Globus pallidus (tissue), 1 donor: ENCODE results near the gene RGP1.
A peak's percentile ranks its signal among the peaks of the same experiment; 100 is the strongest.

Experiments used
- DNase-seq: peaks from one replicate; pipeline ENCODE4 v3.0.0-alpha.2; 2015; ENCODE audit warnings: low spot score

Gene RGP1

DNA sequence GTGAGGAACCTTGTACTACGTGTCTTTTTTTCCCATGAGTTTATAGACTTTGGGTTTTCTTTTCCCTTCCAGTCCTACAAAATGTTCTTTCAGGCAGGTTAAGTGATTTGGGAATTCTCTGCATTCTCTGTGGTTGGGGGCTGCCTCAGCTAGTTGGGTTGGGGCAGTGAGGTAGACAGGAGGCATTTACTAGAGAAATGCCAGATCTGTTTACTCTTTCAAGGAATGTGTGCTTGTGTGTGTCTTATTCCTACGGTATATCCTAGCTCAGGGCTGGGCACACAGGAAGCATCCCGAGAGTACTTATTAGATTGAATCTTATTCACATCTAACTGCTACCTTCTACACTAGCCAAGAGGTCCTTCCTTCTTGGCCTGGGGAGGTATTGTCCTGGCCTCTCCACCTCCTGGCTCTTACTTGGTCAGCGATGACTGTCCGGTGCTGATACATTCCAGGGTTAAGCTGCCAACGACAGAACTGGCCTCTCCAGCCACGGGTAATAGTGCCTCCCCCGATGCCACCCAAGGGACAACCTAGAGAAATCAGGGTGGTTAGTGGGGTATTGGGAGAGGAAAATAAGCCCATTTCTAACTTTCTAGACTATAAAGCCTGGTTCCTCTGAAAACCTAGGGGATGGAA, 5.1 kb upstream of the RGP1 start:
- DNase-seq = no peak

GRCh38 chr9:35745569-35745968, 3.5 kb upstream of the RGP1 start:
- no peak for DNase-seq

- DNase-seq = no peak
Observed at GRCh38 chr9:35746583-35746982, 2.5 kb upstream of the RGP1 start.

DNA sequence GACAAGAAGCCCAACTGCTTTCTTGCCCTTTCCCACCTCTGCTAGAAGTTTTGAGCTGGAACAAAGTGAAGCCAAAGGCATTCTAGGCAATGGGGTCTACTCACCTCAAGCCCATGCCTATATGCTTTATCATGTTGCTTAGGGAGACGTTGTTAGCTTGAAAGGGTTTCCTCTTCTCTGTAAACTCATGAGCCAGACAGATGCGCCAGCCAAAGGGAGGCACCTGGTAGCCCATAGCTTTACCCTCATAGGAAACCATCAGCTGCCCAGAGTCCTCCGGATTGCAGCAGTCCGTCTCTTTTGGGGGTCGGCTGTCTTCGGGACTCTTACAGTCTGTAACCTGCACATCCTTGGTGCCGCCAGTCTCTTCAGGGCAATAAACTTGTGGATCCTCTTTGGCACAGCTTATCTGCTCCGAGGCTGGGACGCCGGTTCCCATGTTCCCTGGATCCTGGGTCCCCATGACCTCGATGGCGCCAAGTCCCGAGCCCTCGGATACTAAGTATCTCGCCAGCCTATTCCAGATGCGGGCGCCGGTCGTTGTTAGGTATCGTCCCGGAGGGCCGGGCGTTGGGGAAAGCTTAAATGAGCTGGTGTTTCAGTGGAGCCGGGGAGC, 737 bp upstream of the RGP1 start:
- DNase-seq = no peak

- no peak for DNase-seq
Observed at GRCh38 chr9:35749515-35750255, 598 bp downstream of the RGP1 start.

GRCh38 chr9:35750256-35750531, 1.1 kb downstream of the RGP1 start:
- DNase-seq = no peak

DNA sequence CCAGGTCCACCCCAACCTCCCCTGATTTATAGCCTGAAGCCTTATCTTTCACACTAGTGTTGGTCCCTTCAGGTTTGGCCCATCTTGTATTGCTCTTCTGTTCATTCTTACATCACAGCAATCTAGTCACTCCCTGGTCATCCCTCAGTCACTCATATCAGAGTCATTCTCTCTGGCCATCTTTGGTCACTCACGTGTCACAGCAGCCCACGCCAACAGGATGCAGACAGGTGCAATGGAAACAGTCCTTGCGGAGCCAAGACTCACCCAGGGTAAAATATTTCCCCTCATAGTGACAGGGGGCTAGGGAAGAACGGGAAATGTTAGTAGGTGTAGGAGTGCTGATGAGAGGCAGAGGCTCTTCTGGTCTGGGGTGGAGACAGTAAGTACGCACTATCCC, 4.4 kb downstream of the RGP1 start:
- DNase-seq = no peak

DNA sequence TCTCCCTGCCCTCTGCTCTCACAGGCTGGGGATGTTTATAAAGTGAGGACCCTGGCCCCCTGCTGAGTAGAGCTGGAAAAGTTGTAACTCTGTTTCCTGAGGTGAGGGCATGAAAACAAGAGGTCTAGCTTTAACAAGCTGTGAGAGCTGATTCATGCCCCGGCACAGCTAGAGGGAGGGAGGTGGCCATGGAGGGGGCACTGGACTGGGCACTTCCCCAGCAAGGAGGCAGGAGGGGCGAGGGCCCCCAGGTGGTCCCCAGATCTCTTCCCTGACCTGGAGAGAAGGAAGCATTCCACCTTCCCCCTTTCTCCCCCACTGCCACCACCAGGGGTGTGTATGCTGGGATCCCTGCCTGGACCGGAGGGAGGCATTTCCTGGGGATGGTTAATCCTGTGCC, 5.2 kb downstream of the RGP1 start, which contains the start of gene MSMP:
MSMP (minus strand) TSS at position 13 of the 400 bp plus-strand sequence. CDS start 147 bp downstream, outside the sequence.
- no peak for DNase-seq

- no peak for DNase-seq
Observed at GRCh38 chr9:35755071-35755470, 6.0 kb downstream of the RGP1 start.

GRCh38 chr9:35756275-35757225, 7.5 kb downstream of the RGP1 start:
- peak; percentile 45 for DNase-seq

- DNase-seq = no peak
Observed at GRCh38 chr9:35757226-35757891, 8.3 kb downstream of the RGP1 start.

DNA sequence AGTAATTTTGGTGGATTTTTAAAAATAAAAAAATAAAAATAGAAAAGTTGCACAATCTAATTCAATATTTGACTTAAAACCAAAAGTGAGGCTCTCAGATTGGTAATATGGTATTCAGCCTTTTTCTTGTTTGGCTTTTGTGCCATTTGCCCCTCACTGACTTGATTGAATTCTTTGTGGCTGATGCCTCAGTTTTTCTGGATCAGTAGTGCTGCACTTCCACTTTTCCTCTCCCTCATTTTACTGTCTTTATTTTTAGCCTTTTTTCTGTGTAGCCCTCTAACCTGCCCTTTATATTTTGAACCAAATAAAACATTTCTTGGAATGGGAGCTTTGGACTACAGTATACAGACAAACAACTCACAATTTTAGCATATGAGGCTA, 8.8 kb downstream of the RGP1 start:
- no peak for DNase-seq

DNA sequence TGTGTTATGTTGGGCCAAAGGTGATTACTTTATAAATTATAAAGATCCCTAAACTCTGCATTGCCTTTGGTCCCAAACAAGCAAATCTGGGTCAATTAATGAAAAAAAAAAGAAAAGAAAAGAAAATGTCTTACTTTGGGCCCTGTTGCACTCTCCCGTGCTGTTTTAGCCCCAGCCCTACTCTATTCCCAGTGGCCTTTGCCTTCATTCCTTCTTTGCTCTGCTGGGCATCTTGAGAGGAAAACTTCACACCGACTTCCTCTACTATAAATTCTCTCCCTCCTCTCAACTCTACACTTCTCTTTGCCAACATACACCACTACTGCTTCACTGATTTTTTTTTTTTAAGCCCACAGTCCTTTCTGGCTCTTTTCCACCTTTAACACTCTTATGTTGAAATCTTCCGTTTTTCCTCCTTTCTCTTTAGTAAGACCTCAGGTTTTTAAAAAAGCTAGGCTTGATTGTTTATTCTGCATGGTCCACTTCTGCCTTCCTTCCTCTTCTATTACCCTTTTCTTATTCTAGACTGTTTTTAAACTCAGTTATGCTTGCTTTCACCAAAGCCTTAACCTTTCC, 9.5 kb downstream of the RGP1 start:
- DNase-seq = no peak

DNA sequence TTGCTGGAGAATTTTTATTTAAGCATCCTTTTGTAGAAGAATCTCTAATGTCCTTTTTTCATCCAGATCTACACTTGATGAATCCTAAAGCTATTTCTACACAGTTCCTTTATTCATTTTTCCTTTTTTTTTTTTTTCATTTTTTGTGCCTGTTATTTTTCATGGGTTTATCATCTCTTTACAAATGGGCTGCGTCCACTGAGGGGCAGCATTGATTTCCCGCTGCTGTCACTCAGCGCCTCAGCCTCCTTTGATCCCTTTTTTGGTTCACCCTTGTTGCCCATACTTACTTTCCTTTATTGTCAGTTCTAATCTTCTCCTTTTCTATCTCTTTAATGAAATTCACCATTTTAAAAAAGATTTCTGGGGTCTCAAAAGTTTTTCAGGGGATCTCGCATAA, 10.7 kb downstream of the RGP1 start:
- no peak for DNase-seq

- DNase-seq = no peak
Observed at GRCh38 chr9:35760651-35761050, 11.6 kb downstream of the RGP1 start.

- no peak for DNase-seq
Observed at GRCh38 chr9:35763181-35763580, 14.1 kb downstream of the RGP1 start.

GRCh38 chr9:35763803-35764202, 14.7 kb downstream of the RGP1 start:
- DNase-seq = no peak

DNA sequence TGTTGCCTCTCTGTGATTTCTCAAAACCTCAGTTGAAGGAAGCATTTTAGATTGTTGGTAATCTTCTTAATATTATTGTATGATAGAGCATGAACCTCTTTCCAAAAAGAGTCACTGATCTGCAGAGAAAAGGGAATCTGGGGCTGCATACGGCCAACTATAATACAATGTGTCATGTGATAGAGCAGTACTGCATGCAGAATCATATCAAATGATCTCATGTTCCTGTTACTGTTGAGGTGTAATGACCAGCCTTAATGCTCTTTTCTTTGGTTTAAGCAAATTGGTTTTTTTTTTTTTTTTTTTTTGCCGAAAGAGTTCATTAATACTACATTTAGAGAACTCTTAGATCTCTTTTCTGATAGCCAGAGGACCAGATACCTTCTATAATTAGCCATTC, 17.9 kb downstream of the RGP1 start:
- no peak for DNase-seq

DNA sequence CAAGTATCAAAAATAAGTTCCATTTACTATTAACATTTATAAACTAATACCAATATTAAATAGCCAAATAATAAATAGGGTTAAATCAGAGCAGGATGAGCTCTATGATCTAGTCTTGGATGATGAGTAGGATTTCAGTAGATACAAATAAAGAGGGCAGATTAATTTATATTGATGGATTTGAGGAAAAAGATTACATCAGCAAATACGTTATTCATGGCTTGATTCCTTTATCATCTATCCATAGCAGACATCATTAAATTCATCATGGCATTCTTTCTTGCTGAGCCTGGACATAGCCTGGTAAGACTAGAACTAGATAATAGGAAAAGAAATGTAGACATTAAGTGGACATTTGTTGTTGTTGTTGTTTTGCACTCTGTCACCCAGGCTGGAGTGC, 18.4 kb downstream of the RGP1 start:
- no peak for DNase-seq

GRCh38 chr9:35769763-35770162, 20.7 kb downstream of the RGP1 start:
- no peak for DNase-seq

DNA sequence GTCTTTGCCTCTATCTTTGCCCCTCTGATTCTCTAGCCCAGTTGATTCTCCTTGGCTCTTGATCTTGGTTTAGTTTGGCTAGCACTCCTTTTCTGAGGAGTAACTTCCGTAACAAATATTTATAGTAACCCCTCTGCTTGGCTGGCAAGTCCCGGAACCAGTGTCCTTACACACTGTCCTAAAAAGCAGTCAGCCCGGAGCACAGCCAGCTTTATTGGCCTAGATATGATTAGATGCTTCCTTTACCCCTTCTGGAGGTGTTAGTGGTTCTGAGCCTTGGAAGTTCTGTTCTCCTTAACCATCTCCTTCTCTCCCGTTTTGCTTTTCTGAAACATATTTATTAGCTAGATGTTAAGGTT, 22.0 kb downstream of the RGP1 start:
- DNase-seq = no peak

DNA sequence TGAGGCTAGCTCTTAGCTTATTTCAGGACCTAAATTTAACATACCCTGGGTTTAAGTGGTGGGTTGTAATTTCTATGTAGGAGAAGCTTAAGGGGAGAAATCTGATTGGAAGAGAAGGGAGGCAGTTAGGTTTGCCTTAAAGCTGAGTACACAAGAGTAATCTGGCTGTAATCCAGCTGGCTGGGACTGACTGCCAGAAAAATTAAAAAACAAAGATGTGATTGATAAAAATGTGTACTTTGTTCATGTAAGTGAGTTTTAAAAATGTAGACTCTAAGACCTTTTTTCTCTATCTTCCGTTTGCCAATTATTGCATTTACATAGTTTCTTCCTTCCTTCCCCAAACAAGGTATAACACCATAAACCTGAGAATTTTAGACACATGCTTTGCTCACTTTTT, 22.4 kb downstream of the RGP1 start:
- DNase-seq = no peak
